Fibroblast of upper back skin (primary cell): ENCODE data around the gene EIF4G2.

Experiments
- DNase-seq: peaks from one replicate; pipeline ENCODE4 v3.0.0-alpha.2; 2013

EIF4G2 gene

DNA sequence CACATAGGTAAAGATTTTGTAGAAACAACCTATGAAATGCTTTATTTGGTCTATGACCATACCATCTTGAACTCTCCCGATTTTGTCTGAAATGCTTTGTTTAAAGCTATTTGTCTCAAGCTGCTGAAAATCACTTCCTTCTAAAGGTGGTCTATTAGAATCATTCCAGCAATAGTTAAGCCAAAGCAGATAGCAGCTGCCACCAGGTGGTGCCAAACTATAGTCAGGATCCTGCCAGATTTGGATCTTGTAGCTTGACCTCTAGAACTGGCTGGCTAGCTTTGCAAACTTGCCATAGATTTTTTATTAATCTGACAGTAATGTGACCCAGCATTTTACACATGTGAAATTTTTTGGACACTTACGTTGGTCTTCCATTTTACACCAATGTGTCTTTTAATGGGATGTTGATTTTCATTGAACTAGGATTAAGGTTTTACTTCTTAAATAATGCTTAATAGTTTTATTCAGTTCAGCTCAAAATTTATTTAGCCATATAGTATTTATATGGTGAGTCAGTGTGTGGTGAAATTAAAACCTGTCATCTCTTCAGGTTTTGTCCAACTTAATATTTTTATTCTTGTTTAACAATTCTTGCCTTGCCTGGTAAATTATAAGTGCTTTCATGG is 38.0 kb downstream of the EIF4G2 start:
- DNase-seq = peak; percentile 36

DNA sequence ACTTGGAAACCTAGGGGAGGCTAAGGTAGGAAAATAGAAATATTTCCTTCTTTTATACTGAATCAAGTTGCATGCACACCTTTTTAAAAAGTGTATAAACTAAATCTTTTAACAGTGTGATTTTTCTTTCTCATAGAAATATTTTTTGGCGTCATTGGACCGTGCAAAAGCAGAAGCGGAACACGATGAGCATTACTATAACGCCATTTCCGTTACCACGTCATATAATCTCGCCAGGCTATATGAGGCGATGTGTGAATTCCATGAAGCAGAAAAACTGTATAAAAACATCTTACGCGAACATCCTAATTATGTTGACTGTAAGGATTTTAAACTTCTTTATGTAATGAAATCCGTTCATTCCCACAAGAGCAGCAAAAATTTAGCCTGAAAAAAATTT is 44.3 kb downstream of the EIF4G2 start:
- no peak for DNase-seq

- DNase-seq = no peak
Measured at GRCh38 chr11:10763766-10764165, 45.0 kb downstream of the EIF4G2 start.

DNA sequence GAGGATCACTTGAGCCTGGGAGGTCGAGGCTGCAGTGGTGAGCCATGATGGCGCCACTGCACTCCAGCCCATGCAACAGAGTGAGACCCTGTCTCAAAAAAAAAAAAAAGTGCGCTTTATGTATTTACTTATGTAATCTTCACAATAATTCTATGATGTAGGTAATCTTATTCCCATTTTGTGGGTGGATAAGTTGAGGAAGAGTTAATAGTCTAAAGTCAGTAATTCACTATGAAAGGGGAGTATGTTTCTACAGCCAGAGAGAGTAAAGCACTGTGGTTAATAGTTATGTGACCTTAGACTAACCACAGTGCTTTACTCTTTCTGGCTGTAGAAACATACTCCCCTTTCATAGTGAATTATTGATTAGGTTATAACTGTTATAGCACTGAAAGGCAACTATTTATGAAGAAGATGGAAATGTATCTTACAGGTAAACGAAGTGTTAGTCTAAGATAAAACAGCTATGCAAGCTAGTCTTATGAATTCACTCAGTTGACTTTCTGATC is 45.8 kb downstream of the EIF4G2 start:
- DNase-seq = no peak

DNA sequence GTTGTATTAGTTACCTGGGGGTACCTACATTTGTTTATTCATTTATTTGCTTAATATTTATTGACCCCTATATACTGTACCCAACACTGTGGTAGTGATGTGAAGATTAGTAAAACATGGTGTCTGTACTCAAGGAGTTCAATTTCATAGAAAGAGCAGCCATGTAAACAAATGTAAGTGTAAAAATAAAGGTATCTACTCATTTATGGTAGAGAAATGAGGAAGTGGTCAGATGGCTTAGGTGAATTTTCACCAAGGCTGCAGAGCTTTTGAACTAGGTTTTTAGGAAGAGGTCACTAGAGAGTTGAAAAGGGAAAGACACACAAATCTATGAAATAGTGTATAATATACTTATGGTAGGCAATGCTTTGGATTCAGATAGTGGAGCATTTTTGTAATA is 46.5 kb downstream of the EIF4G2 start:
- DNase-seq = no peak

DNA sequence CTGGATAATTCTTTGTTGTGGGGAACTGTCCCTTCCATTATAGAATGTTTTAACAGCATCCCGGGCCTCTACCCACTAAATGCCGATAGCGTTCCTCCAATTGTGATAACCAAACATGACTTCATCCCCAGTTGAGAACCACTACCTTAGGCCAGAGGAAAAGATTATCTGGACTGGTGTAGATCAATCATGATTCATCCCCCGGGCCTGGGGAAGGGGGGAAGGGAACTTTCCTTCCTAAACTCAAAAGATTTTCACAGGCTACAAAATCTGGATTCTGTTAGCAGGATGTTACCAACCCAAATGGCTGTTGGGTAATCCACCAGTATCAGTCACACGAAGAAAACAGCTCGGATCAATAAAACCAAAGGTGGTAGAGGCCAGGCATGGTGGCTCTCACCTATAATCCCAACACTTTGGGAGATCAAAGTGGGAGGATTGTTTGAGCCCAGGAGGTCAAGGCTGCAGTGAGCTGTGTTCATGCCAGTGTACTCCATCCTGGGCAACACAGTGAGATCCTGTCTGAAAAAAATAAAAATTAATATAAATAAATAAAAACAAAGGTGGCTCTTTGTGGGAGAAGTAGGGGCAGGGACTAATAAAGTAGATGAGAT is 47.5 kb downstream of the EIF4G2 start:
- no peak for DNase-seq

- no peak for DNase-seq
Measured at GRCh38 chr11:10758957-10759356, 49.8 kb downstream of the EIF4G2 start.

DNA sequence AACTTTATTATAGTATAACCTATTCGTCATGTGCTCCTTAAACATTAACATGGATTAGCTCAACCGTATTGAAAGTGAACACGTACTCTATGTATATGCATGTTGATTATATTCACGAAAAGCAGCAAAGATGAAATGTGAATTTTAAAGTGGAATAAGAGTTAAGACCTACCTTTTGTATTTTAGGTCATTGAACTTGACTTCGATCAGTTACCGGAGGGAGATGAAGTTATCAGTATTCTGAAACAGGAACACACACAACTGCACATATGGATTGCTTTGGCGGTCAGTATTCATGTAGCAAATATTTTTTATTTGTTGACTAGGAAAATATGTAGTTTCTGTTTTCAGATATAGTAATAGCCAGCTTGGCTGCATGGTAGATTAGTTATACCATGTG is 56.2 kb downstream of the EIF4G2 start:
- no peak for DNase-seq

GRCh38 chr11:10752061-10752460 is 56.7 kb downstream of the EIF4G2 start:
- DNase-seq = no peak

- DNase-seq = no peak
Measured at GRCh38 chr11:10751581-10751940, 57.2 kb downstream of the EIF4G2 start.

GRCh38 chr11:10750838-10751580 is 57.7 kb downstream of the EIF4G2 start, which contains the start of gene CTR9:
CTR9 (plus strand) TSS chr11:10751246; CDS start chr11:10751413, 167 bp downstream.
- peak; percentile 91 for DNase-seq

GRCh38 chr11:10749476-10749875 is 59.2 kb downstream of the EIF4G2 start:
- DNase-seq = no peak

DNA sequence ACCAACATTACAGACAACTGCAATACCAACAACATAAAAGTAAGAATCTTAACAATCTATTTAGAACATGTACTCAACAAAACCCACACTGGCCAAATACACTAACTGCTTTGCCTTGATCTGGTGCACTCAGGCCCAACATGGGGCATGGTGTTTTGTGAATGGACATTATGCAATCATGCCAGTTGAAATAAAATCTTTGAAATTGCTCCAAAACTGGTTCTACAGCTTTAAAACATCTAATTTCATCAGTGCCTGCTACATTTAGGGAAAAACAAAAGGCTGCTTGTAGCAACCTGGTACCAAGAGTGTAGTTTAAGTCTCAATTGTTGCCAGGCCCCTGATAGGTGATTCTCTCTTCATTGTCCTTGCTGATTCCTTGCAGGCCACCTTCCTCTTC is 61.0 kb downstream of the EIF4G2 start:
- DNase-seq = no peak
